GM10847 (cell line): ENCODE data around the gene SP8.

Experiments
- POLR2A ChIP-seq: IDR thresholded peaks from 2 replicates; pipeline ENCODE4 v1.6.1; 2011; ENCODE audit not compliant: insufficient read length; ENCODE audit errors: extremely low read depth

Gene SP8

DNA sequence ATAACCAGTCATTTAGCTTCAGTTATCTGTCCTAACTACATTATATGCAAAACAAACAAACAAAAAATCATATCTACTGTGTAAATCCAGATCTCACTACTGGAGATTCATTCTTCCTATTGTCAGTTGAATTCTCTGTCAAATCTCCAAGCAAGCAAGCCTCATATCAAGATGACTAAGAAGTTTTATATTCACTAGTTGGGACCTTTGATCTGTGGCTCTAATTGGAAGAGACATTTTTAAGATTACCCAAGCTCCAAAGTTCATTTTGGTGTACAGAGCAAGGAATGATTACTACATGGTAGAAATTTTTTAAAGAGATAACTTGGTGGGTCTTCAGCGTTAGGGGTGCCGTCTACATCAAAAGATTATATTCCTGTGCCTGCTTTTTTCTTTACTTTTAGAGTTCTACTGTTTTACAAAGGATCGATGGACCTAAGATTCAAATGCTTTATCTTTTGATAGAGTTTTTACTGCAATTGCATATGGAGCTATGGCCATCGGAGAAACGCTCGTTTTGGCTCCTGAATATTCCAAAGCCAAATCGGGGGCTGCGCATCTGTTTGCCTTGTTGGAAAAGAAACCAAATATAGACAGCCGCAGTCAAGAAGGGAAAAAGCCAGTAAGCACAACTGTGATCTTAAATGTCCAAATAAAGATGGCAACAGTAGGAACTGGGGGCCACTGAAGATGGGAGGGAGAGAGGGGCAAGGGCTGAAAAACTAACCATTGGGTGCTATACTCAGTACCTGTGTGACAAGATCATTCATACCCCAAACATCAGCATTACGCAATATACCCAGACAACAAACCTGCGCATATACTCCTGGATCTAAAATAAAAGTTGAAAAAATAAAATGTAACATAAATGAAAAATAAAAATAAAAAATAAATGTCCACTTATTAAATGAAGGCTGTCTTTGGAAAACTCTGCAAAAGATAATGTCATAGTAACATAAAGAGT lies 47.9 kb downstream of the SP8 start:
- TF ChIP-seq POLR2A, result no peak

DNA sequence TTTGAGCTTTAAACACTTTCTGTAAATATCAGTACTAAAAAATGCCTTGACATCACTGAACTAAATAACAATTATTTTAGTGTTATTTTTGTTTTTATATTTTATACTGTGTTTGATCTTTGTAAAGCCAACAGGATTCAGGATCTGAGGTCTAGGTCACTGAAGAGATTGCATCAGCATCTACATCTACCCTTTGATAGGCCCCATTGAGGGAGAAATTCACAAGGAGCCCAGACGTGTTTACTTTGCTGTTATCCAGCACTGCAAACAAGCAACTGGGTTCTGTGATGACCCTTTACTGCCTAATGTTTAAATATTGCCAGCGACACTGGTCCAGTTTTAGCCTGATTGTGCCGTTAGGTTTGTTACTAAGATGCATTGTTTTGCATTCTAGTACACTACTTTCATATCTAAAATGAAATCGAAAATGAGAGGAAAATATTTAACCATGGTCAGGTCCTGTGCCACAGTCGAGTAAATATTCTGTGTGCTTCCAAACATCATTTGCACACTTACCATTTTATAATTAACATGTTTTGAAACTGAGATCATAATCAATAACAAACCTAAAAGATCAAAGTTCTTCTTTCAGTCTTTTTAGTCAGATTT lies 48.7 kb downstream of the SP8 start:
- TF ChIP-seq POLR2A, result no peak

DNA sequence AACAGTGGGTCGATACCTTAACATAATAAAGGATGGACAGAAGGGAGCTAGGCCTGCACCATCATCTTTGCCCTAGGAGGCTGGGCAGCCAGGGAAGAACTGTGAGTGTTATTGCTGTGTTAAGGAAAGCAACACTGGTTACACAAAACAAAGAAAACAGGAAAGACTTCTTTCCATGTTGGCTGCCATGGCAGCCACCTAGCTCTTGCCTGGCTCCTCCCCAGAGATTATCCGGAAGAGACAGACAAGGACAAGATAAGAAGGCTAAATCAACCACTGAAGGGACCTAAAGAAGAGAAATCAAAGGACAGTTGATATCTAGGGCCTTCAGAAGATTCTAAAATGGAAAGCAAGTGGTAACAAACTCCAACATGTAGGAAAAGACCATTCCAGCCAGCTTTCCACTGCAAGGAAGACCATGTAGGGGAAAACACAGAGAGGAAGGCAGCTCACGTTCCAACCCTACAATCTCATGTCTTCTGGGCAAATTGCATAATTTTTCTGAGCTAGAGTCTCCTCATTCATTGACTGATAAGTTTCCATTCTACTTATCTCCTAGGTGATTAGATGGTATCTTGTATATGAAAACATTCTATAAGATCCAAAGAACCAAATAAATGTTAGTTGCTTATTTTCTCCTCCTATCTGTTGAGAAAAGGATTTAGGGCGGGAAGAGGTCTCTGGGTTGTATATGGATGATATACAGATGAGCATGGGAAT lies 51.2 kb downstream of the SP8 start:
- TF ChIP-seq POLR2A, result no peak
